Activated CD4-positive, alpha-beta T cell treated with anti-CD3 and anti-CD28 coated beads, Interleukin-2, amount 50 U/mL, for 1 hour (primary cell): ENCODE data around the gene GTF2A2.
"Not testable (repeated sequence)": the region's sequence is repeated elsewhere in the genome, so short reads cannot be mapped to it uniquely, and the experiment has no call there.

Experiments
- DNase-seq: peaks from one replicate; pipeline ENCODE4 v3.0.0-alpha.2; 2020

Gene GTF2A2

DNA sequence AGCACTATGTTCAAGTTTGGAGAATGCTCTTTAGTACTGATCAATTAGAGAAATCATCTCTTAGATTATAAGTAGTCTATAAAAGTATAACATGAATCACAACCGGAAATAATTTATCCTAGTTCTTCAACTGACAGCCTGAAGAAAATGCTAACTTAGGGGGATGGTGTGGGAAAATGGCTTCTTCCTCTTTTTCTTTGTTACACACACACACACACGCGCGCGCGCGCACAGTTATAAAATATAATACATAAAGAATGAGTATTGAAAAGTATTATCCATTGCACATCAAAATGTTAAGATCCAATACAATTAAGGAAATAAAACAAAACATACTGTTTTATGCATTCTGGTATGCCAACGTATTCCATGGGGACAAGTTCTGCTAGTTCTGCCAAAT, 11.2 kb upstream of the GTF2A2 start:
- DNase-seq, result no peak

DNA sequence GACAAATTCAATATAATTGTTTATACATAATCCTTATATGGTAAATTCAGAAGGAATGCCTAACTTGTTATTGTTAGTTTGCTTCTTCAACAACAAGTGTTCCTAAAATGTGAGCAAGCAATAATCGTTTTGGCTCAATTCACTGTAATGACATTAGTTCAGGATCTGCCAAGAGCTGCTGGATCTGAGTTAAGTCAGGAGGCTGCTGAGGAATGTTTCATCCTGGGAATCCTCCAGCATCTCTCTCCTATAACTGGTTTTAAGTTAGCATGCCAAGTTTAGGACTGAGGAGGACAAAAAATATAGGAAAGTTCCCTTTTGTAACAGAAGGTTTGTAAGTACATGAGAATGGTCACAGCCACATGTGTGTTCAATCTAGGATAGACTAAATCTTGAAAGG, 4.9 kb upstream of the GTF2A2 start:
- no peak for DNase-seq

DNA sequence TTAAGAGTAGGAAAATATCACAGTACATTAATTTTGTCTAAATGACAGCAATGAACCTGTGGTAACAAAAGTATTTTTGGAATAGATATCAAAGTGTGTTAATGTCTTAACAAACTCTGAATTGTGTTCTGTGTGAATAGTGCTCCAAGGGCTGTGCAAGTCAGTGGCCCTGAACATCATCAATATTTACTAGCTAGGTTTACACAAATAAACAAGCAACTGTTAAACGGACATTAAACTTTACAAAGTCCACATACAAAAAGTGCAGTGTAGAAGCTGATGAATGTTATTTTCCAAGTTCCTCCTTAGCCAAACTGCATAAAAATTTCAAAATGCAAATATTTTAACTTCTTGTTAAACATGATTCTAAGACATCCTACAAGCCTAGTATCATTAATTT, 2.1 kb upstream of the GTF2A2 start:
- no peak for DNase-seq

DNA sequence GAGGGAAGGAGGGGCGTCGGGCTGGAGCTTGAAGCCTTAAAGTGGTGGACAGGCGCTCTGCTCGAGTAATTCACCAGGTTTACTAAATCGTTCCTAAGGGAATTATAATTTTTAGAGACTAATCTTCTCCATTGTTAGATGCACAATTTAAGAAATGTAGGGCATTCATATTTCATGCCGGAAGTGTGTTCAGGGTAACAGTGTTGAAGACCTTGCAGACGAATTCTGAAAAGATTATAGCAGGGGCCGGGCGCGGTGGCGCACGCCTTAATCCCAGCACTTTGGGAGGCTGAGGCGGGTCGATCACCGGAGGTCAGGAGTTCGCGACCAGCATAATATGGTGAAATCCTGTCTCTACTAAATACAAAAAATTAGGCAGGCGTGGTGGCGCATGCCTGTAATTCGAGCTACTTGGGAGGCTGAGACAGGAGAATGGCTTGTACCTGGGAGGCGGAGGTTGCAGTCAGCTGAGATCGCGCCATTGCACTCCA, 365 bp upstream of the GTF2A2 start:
- DNase-seq, result peak; percentile 3

DNA sequence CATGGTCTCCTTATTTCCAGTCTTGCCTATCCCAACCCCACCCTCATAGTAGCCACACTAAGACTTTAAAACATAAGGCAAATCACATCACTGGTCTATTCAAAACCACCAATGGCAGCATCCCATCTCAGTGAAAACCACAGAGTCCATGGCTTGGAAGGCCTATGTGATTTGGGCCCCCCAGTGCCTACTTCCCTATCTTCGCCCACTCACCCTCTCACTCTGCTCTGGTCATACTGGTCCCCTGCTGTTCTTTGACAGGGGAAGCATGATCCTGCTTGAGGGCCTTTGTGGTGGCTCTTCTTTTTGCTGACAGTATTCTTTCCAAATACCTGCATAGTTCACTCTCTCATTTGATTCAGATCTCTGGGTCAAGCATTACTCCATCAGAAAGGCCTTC, 3.3 kb downstream of the GTF2A2 start:
- DNase-seq, result no peak

DNA sequence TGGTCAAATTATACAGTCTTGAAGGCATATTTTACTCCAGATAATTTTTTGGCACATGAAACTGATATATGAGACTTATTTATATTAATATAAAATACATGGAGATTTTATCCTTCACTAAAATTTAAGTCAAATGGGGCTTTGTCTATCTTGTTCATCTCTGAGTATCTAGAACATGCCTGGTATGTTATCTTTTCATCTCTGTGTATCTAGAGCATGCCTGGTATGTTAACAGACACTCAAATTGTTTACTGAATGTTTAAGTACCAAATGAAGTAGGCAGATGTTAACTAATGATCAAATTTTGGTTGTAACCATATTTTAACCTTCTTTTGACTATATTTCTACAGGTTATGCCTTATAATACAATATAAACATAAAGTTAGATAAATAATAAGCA, 7.7 kb downstream of the GTF2A2 start:
- no peak for DNase-seq

DNA sequence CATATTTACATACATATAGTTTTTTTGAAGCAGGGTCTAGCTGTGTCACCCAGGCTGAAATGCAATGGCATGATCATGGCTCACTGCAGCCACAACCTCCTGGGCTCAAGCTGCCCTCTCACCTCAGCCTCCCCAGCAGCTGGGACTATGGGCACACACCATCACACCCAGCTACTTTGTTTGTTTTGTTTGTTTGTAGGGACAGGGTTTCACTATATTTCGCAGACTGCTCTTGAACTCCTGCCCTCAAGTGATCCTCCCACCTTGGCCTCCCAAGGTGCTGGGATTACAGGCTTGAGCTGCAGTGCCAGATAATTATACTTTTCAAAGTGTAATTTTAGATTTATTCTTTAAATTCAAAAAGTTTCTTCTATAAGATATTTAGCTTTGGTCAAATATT, 10.2 kb downstream of the GTF2A2 start:
- DNase-seq, result no peak

DNA sequence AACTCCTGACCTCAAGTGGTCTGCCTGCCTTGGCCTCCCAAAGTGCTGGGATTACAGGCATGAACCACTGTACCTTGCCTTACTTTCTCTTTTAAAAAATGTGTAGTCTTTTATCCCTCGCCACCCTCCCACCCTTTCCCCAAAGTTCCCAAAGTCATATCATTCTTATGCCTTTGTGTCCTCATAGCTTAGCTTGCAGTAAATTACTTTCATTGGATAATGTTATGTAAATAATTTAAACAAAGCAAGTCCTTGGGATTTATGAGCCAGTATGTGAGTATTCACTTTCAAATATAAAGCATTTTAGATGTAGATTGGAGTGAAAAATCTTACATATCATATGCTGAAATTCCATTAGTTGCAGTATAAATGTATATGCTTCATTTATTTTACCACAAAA, 11.0 kb downstream of the GTF2A2 start:
- no peak for DNase-seq

DNA sequence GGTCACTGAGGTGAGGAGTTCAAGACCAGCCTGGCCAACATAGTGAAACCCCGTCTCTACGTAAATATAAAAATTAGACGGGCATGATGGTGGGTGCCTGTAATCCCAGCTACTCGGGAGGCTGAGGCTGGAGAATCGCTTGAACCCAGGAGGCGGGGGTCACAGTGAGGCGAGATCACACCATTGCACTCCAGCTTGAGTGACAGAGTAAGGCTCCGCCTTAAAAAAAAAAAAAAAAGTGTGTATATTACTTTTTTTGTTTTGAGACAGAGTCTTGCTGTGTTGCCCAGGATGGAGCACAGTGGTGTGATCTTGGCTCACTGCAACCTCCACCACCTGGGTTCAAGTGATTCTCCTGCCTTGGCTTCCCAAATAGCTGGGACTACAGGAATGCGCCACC, 11.5 kb downstream of the GTF2A2 start:
- not testable (repeated sequence) for DNase-seq

DNA sequence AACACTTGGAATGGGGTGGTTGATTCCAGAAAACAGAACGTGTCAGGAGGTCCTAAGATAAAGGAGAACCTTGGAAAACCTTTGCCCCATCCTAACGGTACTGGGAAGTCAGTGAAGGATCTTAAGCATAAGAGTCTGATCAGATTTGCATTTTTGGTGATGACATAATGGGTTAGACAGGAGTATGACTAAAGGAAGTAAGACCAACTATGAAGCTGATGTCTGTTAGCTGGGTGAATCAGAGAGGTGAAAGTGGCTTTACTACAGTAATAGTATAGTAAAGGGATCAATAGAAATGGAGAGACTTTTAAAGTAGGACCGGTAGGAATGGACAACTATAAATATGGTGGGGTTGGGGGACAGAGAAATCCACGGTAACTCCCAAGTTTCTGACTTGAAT, 12.6 kb downstream of the GTF2A2 start:
- no peak for DNase-seq

DNA sequence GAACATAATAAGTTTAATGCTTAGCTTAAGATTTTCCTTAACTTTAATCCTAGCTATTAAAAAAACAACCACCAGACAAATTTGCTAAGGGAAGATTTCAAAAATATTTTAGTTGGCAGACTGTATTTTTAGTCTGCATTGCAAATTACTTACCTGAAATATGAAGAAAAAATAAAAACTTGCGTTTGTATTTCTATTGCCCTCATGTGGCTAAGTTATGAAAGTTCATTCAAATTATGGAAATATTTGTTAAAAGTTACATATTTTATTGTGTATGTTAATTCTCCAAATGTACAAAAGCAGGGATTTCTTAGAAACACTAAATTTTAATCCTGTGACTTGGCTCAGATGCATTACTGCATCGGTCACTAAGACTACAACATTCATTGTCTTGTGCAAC, 15.0 kb downstream of the GTF2A2 start:
- no peak for DNase-seq

DNA sequence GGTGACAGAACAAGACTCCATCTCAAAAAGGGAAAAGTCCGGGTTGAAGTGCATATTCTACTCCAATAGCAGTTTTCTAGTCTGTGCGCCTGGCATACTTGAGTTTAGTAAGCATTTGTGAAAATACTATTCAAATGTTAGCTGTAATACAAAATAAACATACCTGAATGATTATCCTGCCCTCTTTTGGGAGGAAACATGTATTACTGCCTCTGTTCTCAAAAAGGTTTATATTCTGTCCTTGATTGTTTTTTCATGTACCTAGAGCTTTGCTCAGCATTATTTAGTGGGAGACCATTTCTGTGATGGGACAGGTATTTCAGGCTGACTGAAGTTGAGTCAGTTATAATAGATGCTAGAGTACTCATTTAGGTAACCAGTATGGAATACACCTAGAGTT, 19.8 kb downstream of the GTF2A2 start:
- DNase-seq, result not testable (repeated sequence)

DNA sequence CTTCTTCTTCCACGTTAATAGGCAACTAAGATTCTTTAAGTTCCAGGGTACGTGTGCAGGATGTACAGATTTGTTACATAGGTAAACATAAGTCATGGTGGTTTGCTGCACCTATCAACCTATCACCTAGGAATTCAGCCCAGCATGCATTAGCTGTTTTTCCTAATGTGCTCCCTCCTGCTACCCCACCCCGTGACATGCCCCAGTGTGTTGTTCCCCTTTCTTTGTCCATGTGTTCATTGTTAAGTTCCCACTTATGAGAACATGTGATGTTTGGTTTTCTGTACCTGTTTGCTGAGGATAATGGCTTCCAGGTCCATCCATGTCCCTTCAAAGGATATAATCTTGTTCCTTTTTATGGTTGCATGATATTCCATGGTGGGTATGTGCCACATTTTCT, 21.1 kb downstream of the GTF2A2 start:
- DNase-seq, result no peak

DNA sequence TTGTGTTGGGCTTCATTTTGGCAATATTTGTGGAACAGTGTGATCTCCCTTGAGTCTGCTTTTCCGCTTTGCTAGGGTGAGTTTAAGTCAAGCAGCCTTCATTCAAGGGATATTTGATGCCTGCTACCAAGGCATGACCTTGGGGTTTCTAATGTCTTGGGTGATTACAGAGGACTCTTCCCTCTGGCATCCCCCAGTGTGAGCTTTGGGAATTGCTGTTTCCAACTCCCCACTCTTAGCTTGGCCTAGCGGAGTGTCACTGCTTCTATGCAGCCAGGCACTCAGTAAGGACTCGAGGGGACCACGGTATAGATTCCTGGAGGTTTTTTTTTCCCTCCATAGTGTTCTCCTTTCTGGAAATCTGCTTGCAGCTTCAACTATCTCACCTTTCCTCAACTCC, 24.6 kb downstream of the GTF2A2 start:
- no peak for DNase-seq

DNA sequence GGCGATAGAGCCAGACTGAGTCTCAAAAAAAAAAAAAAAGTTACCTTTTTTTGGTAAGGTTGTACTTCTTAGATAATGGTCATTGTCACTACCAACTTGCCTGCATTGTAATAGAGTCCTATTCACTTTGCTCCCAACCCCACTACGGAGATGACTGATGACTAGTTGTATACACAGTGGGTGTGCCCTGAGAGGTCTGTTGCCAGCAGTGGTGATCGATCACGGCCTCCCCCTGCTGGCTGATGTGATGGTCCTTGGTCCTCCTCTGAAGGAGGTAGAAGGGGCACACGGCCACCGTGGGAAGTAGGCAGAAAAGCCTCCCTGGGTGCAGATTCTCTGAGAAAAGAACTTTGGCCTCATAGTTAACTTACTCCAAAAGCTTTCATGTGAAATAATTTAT, 35.0 kb downstream of the GTF2A2 start:
- DNase-seq, result peak; percentile 3

DNA sequence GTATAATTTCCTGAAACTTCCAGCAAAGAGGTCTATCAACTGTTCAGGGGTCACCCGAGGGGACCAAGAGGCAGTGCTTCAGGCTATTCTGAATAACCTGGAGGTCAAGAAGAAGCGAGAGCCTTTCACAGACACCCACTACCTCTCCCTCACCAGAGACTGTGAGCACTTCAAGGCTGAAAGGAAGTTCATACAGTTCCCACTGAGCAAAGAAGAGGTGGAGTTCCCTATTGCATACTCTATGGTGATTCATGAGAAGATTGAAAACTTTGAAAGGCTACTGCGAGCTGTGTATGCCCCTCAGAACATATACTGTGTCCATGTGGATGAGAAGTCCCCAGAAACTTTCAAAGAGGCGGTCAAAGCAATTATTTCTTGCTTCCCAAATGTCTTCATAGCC, 38.9 kb downstream of the GTF2A2 start:
- no peak for DNase-seq

DNA sequence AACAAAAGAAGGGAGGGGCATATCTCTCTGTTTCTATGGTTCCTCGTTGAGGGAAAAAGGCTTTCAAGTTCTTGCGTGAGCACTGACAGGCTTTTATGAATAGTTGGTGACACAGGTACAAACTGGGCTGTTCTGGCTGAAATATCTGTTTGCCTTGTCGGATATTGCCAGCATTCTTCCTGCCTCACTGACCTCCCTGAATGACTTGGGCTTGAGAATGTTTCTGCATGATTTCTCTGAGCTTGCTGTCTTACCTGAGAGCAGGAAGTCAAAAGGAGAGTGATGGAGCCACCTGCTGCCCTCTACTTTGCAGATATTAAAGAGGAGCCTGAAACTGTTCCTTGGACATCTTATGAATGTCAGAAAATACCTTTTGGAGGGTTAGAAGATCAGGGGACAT, 40.9 kb downstream of the GTF2A2 start:
- DNase-seq, result no peak

DNA sequence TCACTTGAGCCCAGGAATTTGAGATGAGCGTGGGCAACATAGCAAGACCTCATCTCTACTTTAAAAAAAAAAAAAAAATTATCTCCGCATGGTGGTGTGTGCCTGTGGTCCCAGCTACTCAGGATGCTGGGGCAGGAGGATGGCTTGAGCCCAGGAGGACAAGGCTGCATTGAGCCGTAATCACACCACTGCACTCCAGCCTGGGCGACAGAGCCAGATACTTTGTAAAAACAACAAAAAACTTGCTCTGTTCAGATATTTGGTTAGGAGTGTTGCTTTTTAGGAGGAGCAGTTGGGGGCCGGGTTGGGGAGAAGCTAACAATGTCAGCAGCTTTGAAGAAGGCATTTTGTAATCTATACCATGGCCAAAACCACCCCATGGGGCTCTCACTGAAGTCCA, 41.7 kb downstream of the GTF2A2 start:
- no peak for DNase-seq

DNA sequence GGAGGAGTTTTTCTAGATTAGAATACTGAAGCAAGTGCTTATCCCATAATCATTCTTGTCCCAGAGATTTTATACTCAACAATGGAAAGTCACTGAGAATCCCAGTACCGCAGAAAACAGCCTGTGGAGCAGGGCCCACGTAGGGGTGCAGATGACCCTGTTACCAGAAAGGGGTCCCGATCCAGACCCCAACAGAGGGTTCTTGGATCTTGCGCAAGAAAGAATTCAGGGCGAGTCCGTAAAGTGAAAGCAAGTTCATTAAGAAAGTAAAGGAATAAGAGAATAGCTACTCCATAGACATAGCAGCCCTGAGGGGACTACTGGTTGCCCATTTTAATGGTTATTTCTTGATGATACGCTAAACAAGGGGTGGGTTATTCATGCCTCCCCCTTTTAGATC, 43.2 kb downstream of the GTF2A2 start:
- no peak for DNase-seq

DNA sequence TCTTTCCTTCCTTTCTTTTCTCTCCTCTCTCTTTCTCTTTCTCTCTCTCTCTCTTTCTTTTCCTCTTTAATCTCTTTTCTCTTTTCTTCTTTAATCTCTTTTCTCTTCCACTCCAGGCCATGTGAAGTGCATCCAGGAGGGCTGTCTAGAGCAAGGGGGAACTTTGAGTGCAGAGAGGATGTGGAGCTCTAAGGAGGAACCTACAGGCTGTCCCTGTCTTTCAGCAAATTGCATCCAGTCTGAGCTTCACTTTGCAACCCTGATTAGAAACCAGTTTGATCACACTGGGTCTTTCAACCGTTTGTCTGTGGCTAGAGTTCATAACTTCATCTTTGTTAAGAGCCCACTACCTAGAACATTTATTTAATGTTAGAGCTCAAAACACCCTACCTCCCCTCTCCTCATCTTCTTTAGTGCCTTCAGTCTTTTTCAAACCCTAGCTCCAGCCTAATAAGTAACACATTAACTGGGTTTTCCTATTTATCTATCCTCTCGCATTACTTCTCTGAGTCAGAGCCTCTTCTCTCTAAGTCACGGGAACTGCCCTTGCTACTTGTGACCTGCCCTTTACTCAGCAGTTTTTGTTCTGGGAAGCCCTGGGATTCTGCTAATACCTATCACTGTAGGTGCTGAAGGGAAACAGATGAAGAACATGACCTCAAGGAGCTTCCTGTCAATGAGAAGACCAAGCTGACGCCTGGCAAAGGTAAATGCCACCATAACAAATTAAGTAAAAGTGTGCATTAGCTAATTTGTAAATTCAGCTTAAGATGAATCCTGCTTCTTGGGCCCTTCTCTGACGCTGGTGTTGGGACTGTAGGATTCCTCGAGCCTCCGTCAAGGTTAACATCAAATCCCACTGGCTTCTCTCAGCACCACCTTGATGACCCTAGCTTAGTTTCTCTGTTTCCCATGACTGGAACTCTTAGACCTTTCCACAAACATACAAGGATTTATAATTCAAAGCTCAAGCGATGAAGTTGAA, 45.7 kb downstream of the GTF2A2 start, which contains the start of gene GCNT3:
GCNT3 (plus strand) TSS at position 508 of the 985 bp plus-strand sequence. CDS start 6,456 bp downstream, outside the sequence.
- no peak for DNase-seq

DNA sequence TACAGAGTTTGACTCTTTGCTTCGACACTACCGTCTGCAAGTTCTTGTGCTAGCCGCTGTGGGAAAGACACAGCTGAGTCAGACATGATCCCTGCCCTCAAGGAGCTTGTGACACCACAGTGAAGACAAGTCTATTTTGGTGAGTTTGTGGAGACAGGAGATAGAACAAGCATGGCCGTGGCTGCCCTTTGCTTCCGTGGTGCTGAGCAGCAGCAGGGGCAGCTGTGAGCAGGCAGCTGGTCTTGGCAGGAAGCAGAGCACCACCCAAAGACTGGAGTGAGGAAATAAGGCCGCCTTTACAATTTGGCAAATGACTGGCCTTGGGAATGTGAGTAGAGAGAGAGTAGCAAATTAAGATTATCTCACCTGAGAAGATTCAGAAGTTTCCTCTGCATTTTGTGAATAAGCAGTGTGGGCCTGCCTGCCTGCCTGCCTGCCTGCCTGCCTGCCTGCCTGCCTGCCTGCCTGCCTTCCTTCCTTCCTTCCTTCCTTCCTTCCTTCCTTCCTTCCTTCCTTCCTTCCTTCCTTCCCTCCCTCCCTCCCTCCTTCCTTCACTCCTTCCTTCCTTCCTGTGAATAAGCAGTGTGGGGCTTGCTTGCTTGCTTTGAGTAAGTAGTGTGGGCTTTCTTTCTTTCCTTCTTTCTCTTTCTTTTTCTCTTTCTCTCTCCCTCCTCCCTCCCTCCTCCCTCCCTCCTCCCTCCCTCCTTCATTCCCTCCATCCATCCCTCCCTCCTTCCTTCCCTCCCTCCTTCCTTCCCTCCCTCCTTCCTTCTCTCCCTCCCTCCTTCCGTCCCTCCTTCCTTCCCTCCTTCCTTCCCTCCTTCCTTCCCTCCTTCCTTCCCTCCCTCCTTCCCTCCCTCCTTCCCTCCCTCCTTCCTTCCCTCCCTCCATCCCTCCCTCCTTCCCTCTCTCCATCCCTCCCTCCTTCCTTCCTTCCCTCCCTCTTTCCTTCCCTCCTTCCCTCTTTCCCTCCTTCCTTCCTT, 47.3 kb downstream of the GTF2A2 start:
- DNase-seq, result no peak

DNA sequence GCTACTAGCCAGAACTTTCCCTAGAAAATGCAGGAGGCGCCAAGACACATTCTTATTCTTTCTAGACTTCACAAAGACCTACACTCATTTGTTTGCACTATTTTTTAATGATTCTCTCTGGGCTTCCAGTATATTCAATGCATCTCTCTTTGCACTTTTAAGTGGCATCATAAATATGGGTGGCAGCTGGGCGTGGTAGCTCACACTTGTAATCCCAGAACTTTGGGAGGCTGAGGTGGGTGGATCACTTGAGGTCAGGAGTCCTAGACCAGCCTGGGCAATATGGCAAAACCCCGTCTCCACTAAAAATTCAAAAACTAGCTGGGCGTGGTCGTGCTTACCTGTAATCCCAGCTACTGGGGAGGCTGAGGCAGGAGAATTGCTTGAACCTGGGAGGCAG, 51.3 kb downstream of the GTF2A2 start:
- DNase-seq, result no peak

DNA sequence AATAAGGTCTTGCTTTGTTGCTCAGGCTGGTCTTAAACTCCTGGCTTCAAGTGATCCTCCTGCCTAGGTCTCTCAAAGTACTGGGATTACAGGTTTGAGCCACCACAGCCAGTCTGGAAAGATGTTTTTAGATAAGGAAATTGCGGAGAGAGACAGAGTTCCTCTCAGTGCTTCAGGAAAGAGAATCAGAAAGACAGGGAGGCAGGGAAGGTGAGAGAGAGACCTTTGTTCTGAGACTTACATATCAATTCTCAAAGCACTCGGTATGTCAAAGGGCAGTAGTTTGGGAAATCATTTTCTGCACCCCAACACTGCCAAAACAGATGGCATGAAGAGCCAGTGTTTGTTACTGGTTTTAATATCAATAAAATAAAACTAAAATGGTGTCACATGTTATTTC, 58.9 kb downstream of the GTF2A2 start:
- DNase-seq, result no peak
